MCF 10A (cell line): Measurements from ENCODE around the gene CSKMT. TPM values are rescaled to one million over a fixed set of nuclear protein-coding genes. Genes with fewer than 3 reads are reported as not detected.

Experiments used
- BruUV-seq: library from RNA; stranded (reverse); fragments of 400-500 nt; replicated peaks from 2 replicates; lab custom pipeline; 2021; lab: Mats Ljungman, UMichigan
- CTCF ChIA-PET: fragments of 300-600 bp; sonication (Branson Sonifier 250); formaldehyde crosslinking; extraction: SDS; loops from one replicate; lab custom pipeline; 2021; ENCODE audit warnings: antibody characterized with exemption, inconsistent platforms; lab: Yijun Ruan, JAX
- POLR2A ChIA-PET: fragments of 300-600, 350-650 bp; sonication (Branson Sonifier 250); formaldehyde crosslinking; extraction: SDS; loops from one replicate; lab custom pipeline; 2020; ENCODE audit warnings: antibody characterized with exemption, inconsistent platforms; lab: Yijun Ruan, JAX
- DNase-seq: peaks from one replicate; pipeline ENCODE4 v3.0.0-alpha.2; 2018; ENCODE audit not compliant: unreplicated experiment
- H3K27ac Mint-ChIP-seq: one replicate; pipeline ENCODE4 v1.8.0; 2022; ENCODE audit warnings: mild to moderate bottlenecking, low read depth, mixed read lengths; ENCODE audit not compliant: unreplicated experiment
- H3K27me3 Mint-ChIP-seq: one replicate; pipeline ENCODE4 v1.8.0; 2022; ENCODE audit warnings: mixed read lengths; ENCODE audit not compliant: insufficient read depth, unreplicated experiment
- H3K36me3 Mint-ChIP-seq: one replicate; pipeline ENCODE4 v1.8.0; 2022; ENCODE audit warnings: mild to moderate bottlenecking, moderate library complexity, mixed read lengths; ENCODE audit not compliant: insufficient read depth, unreplicated experiment
- H3K4me1 Mint-ChIP-seq: one replicate; pipeline ENCODE4 v1.8.0; 2022; ENCODE audit warnings: mixed read lengths; ENCODE audit not compliant: insufficient read depth, unreplicated experiment
- H3K4me3 Mint-ChIP-seq: one replicate; pipeline ENCODE4 v1.8.0; 2022; ENCODE audit warnings: mild to moderate bottlenecking, moderate library complexity, mixed read lengths; ENCODE audit not compliant: unreplicated experiment
- H3K9me3 Mint-ChIP-seq: one replicate; pipeline ENCODE4 v1.8.0; 2022; ENCODE audit warnings: mixed read lengths; ENCODE audit not compliant: unreplicated experiment
- intact Hi-C: fragments of 100-400 bp; cut with micrococcal nuclease; formaldehyde crosslinking; loops from 2 replicates; pipeline ENCODE4 v1.14.1; 2022
- total RNA-seq: library from RNA; stranded (reverse); gene quantifications from 2 replicates; pipeline ENCODE4 v1.2.3, GENCODE V29; 2022
- TF ChIP-seq, protein P1 (sequence below): fragments of 200-600 bp; IDR thresholded peaks from one replicate; pipeline ENCODE4 v1.8.0; 2022; ENCODE audit warnings: antibody characterized with exemption, mild to moderate bottlenecking; ENCODE audit not compliant: unreplicated experiment

Gene CSKMT
- total RNA-seq, 1 experiment from 2014 or later: 31.2 TPM

DNA sequence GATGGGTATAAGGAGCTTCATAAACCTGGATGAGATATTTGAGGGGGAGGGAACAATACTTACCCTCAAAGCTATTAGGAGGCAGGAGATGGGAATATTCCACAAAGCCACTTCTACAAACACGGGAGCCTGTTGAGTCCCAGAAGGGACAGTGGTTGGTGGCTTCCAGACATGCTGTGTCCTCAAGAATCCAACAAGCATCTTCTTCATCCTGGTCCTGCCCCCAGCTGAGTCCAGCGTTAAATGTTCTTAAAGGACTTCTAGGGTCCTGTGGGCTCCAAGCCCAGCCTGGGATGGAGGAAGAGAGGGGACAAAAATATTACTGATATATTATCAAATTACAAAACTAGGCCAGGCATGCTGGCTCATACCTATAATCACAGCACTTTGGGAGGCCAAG, 2.3 kb downstream of the CSKMT start:
- Mint-ChIP-seq H3K36me3 (peaks cover 69% of the 10 kb centered on the region), H3K4me3 (peak overlapping the region; percentile 98), H3K27ac (peak overlapping the region; percentile 91), H3K27me3 (no peaks in the 10 kb centered on the region), H3K9me3 (no peaks in the 10 kb centered on the region), H3K4me1 (peaks cover 5% of the 10 kb centered on the region)
- CTCF ChIA-PET: interaction anchor here (0.6 to 1.9 kb wide), 9 partner anchors 9 to 1239 kb away, joined by 3 to 15 read pairs (median 3); partner anchors contain the start of gene UBXN1
- intact Hi-C loops: no loop called here
- TF ChIP-seq, protein P1, sequence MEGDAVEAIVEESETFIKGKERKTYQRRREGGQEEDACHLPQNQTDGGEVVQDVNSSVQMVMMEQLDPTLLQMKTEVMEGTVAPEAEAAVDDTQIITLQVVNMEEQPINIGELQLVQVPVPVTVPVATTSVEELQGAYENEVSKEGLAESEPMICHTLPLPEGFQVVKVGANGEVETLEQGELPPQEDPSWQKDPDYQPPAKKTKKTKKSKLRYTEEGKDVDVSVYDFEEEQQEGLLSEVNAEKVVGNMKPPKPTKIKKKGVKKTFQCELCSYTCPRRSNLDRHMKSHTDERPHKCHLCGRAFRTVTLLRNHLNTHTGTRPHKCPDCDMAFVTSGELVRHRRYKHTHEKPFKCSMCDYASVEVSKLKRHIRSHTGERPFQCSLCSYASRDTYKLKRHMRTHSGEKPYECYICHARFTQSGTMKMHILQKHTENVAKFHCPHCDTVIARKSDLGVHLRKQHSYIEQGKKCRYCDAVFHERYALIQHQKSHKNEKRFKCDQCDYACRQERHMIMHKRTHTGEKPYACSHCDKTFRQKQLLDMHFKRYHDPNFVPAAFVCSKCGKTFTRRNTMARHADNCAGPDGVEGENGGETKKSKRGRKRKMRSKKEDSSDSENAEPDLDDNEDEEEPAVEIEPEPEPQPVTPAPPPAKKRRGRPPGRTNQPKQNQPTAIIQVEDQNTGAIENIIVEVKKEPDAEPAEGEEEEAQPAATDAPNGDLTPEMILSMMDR: no peak
- no TSS peak for BruUV-seq
- POLR2A ChIA-PET: interaction anchor here (0.7 to 10.6 kb wide), 21 partner anchors 11 to 214 kb away, joined by 3 to 222 read pairs (median 7); partner anchors contain the start of genes AHNAK, B3GAT3, EEF1G and GANAB
- DNase-seq: no peak

DNA sequence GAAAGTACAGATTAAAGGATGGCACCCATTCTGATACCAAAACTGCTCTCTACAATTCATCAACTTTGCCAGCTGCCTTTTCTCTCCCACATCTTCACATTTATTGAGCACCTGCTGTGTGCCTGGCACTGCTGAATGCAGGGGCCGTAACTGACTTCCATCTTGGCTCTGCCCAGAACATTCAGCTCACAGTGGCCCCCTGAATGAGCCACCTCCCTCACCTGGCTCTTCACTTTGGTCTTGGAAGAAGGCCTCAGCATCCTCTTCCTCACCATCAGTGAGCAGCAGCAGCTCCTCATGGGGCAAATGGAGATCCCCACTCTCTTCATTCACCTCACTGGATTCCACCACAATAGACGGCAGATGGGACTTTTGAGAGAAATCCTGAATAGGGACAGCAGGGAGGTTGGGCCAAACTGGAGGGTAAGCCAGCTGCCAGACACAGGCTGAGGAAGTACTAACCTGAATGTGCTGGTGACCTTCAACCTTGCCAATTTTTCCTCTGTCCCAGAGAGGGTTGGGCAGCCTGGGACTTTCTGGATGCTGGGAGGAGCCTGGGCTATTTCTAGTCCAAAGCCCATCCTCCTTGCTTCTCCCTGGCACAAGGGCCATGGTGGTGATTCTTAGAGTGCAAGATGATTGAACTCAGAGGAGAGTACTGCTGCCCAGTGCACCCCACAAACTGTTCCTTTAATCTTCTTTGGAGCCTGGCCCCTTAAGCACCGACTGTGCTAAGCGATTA, 4.5 kb downstream of the CSKMT start:
- TF ChIP-seq, protein P1: no peak
- Mint-ChIP-seq H3K36me3 (peaks cover 74% of the 10 kb centered on the region), H3K4me1 (peaks cover 5% of the 10 kb centered on the region), H3K27ac (peak overlapping the region; percentile 95), H3K27me3 (no peaks in the 10 kb centered on the region), H3K4me3 (no peak overlapping the region), H3K9me3 (no peaks in the 10 kb centered on the region)
- DNase-seq: peak; percentile 49
- POLR2A ChIA-PET: interaction anchor here (0.5 to 10.6 kb wide), 16 partner anchors 9 to 121 kb away, joined by 3 to 182 read pairs (median 5); partner anchors contain the start of genes B3GAT3, EEF1G, GANAB and HNRNPUL2
- intact Hi-C loops: loop anchor here (5.0 kb wide), 1 partner anchor 77 kb away; the partner anchor contains the start of gene TUT1
- CTCF ChIA-PET: interaction anchor here (0.6 to 1.0 kb wide), 3 partner anchors 38 to 290 kb away, joined by 3 to 4 read pairs (median 3); partner anchors contain the start of genes EEF1G and GNG3
- no TSS peak for BruUV-seq

DNA sequence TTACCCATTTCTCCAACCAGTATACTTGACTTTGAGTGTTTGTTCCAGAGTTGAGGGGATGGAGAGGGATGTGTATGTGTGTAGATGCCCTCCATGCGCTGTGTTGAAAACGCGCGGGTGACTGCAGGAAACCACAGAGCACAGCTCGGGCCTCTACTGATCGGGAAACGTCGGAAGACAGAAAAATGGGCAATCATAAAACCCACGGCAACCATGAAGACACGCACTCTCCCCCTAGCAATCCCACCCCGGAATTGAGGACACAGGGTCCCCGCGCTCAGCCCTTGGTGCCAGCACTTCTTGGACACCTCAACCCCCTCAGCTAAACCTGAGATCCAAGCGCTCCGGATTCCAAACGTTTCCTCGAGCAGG, 6.1 kb downstream of the CSKMT start:
- Mint-ChIP-seq H3K4me1 (peaks cover 5% of the 10 kb centered on the region), H3K27ac (peak overlapping the region; percentile 95), H3K36me3 (peaks cover 72% of the 10 kb centered on the region), H3K4me3 (peak overlapping the region; percentile 95), H3K9me3 (no peaks in the 10 kb centered on the region), H3K27me3 (no peaks in the 10 kb centered on the region)
- no peak for DNase-seq
- ChIA-PET CTCF (interaction anchor here (0.5 to 1.5 kb wide), 3 partner anchors 9 to 117 kb away, joined by 3 to 11 read pairs (median 3); no protein-coding TSS in a partner anchor), POLR2A (interaction anchor here (0.6 to 10.6 kb wide), 38 partner anchors 7 to 547 kb away, joined by 3 to 182 read pairs (median 10); partner anchors contain the start of genes B3GAT3, GANAB, GNG3 and HNRNPUL2)
- intact Hi-C loops: loop anchor here (5.0 kb wide), 1 partner anchor 79 kb away; the partner anchor contains the start of gene TUT1
- TF ChIP-seq, protein P1: no peak
- BruUV-seq: no TSS peak
